ENCODE results near the gene IDUA.
"Not testable (repeated sequence)": the region's sequence is repeated elsewhere in the genome, so short reads cannot be mapped to it uniquely, and the experiment has no call there.

Gene IDUA

GRCh38 chr4:1033840-1034551 is 47.2 kb downstream of the IDUA start:
- DNase-seq: no peak

- DNase-seq: no peak
Observed at GRCh38 chr4:1035510-1035909, 48.7 kb downstream of the IDUA start.

GRCh38 chr4:1036095-1036494 is 49.3 kb downstream of the IDUA start:
- DNase-seq: no peak

- no peak for DNase-seq
Observed at GRCh38 chr4:1036976-1037810, 50.3 kb downstream of the IDUA start.

GRCh38 chr4:1038948-1039492 is 52.2 kb downstream of the IDUA start:
- DNase-seq: no peak

GRCh38 chr4:1039493-1040343 is 52.9 kb downstream of the IDUA start:
- DNase-seq: no peak

- no peak for DNase-seq
Observed at GRCh38 chr4:1040344-1041146, 53.7 kb downstream of the IDUA start.

- no peak for DNase-seq
Observed at GRCh38 chr4:1041147-1041935, 54.5 kb downstream of the IDUA start.

GRCh38 chr4:1041936-1042330 is 55.1 kb downstream of the IDUA start:
- no peak for DNase-seq

GRCh38 chr4:1042352-1043055 is 55.7 kb downstream of the IDUA start:
- no peak for DNase-seq

- DNase-seq: no peak
Observed at GRCh38 chr4:1043162-1043561, 56.3 kb downstream of the IDUA start.

GRCh38 chr4:1043651-1044468 is 57.0 kb downstream of the IDUA start:
- DNase-seq: no peak

- no peak for DNase-seq
Observed at GRCh38 chr4:1044469-1045192, 57.8 kb downstream of the IDUA start.

- DNase-seq: no peak
Observed at GRCh38 chr4:1045193-1045594, 58.4 kb downstream of the IDUA start.

- DNase-seq: no peak
Observed at GRCh38 chr4:1045595-1046201, 58.9 kb downstream of the IDUA start.

- DNase-seq: not testable (repeated sequence)
Observed at GRCh38 chr4:1046581-1047011, 59.8 kb downstream of the IDUA start.

GRCh38 chr4:1047106-1047975 is 60.5 kb downstream of the IDUA start:
- no peak for DNase-seq

All from activated gamma-delta T cell (primary cell).